Astrocyte (in vitro differentiated cells and primary cell): ENCODE results near the gene LZTR1. TPM values are rescaled to one million over a fixed set of nuclear protein-coding genes. Genes with fewer than 3 reads are reported as not detected.

Experiments
- DNase-seq: peaks from one replicate; pipeline ENCODE4 v3.0.0-alpha.2; 2010; ENCODE audit warnings: low read depth
- FAIRE-seq: peaks from 2 replicates; lab custom pipeline; 2011; peaks lifted over from hg19 to GRCh38; lab: Jason Lieb, UNC
- H2AFZ ChIP-seq: 2 replicates; pipeline ENCODE4 v1.6.0; 2012; ENCODE audit warnings: low read depth, low read length, inconsistent platforms
- H3K27ac ChIP-seq: 2 replicates; pipeline ENCODE4 v1.5.1; 2011; ENCODE audit warnings: low read depth, low read length, inconsistent platforms
- H3K27me3 ChIP-seq: 2 replicates; pipeline ENCODE4 v1.6.0; 2011; ENCODE audit warnings: low read length, inconsistent platforms; ENCODE audit not compliant: insufficient read depth
- H3K36me3 ChIP-seq: 2 replicates; pipeline ENCODE4 v1.5.1; 2011; ENCODE audit warnings: low read length, inconsistent platforms; ENCODE audit not compliant: insufficient read depth
- H3K4me1 ChIP-seq: 2 replicates; pipeline ENCODE4 v1.5.1; 2011; ENCODE audit warnings: low read length, inconsistent platforms; ENCODE audit not compliant: insufficient read depth
- H3K4me2 ChIP-seq: 2 replicates; pipeline ENCODE4 v1.6.0; 2012; ENCODE audit warnings: low read length, inconsistent platforms
- H3K4me3 ChIP-seq: 2 replicates; pipeline ENCODE4 v1.5.1; 2011; ENCODE audit warnings: low read depth, mild to moderate bottlenecking, low read length, inconsistent platforms; ENCODE audit not compliant: insufficient read depth
- H3K79me2 ChIP-seq: 2 replicates; pipeline ENCODE4 v1.6.0; 2012; ENCODE audit warnings: mild to moderate bottlenecking, low read length, inconsistent platforms; ENCODE audit not compliant: insufficient read depth
- H3K9ac ChIP-seq: 2 replicates; pipeline ENCODE4 v1.6.0; 2012; ENCODE audit warnings: mild to moderate bottlenecking, low read length, inconsistent platforms
- H3K9me3 ChIP-seq: 2 replicates; pipeline ENCODE4 v1.5.1; 2012; ENCODE audit warnings: low read depth, mild to moderate bottlenecking, low read length, inconsistent platforms; ENCODE audit not compliant: insufficient read depth
- H4K20me1 ChIP-seq: 2 replicates; pipeline ENCODE4 v1.6.0; 2012; ENCODE audit warnings: low read length, inconsistent platforms; ENCODE audit not compliant: insufficient read depth
- H3K27ac Mint-ChIP-seq: one replicate; pipeline ENCODE4 v1.8.0; 2021; ENCODE audit warnings: mild to moderate bottlenecking, mixed read lengths; ENCODE audit not compliant: unreplicated experiment
- H3K27me3 Mint-ChIP-seq: one replicate; pipeline ENCODE4 v1.8.0; 2021; ENCODE audit warnings: low read depth, mixed read lengths; ENCODE audit not compliant: unreplicated experiment
- H3K36me3 Mint-ChIP-seq: one replicate; pipeline ENCODE4 v1.8.0; 2021; ENCODE audit warnings: low read depth, mixed read lengths; ENCODE audit not compliant: unreplicated experiment
- H3K4me1 Mint-ChIP-seq: one replicate; pipeline ENCODE4 v1.8.0; 2021; ENCODE audit warnings: low read depth, mixed read lengths; ENCODE audit not compliant: unreplicated experiment
- H3K4me3 Mint-ChIP-seq: one replicate; pipeline ENCODE4 v1.8.0; 2021; ENCODE audit warnings: mild to moderate bottlenecking, moderate library complexity, mixed read lengths; ENCODE audit not compliant: unreplicated experiment
- H3K9me3 Mint-ChIP-seq: one replicate; pipeline ENCODE4 v1.8.0; 2021; ENCODE audit warnings: mild to moderate bottlenecking, mixed read lengths; ENCODE audit not compliant: unreplicated experiment
- CTCF ChIP-seq: IDR thresholded peaks from 2 replicates; pipeline ENCODE4 v1.5.1; 2011; ENCODE audit warnings: low read depth, mild to moderate bottlenecking, inconsistent platforms, low read length, moderate library complexity; ENCODE audit not compliant: insufficient read depth
- EZH2 ChIP-seq: IDR thresholded peaks from 2 replicates; pipeline ENCODE4 v1.6.1; 2012; ENCODE audit warnings: mild to moderate bottlenecking, low read length, inconsistent platforms; ENCODE audit not compliant: insufficient read depth
- total RNA-seq: library from RNA; stranded (reverse); gene quantifications from 2 replicates; pipeline ENCODE4 v1.2.1, GENCODE V29; 2021

Gene LZTR1
- total RNA-seq, 1 donor from 2014 or later: 62.0 TPM

GRCh38 chr22:20975541-20976290 is 6.4 kb upstream of the LZTR1 start:
- no peaks in the 10 kb centered on the region for H3K27me3 ChIP-seq
- no peak for TF ChIP-seq CTCF
- no peak for TF ChIP-seq EZH2
- Mint-ChIP-seq H3K27me3 (peaks cover 29% of the 10 kb centered on the region), H3K4me3 (peak overlapping the region; percentile 27), H3K4me1 (no peaks in the 10 kb centered on the region), H3K36me3 (peaks cover 2% of the 10 kb centered on the region), H3K9me3 (peaks cover 11% of the 10 kb centered on the region), H3K27ac (no peak overlapping the region)
- H2AFZ ChIP-seq: no peak overlapping the region
- no peaks in the 10 kb centered on the region for H3K79me2 ChIP-seq
- H3K9ac ChIP-seq: no peak overlapping the region
- no peak overlapping the region for H3K4me3 ChIP-seq
- H3K36me3 ChIP-seq: no peaks in the 10 kb centered on the region
- H3K9me3 ChIP-seq: peaks cover 5% of the 10 kb centered on the region
- H3K4me2 ChIP-seq: no peak overlapping the region
- H4K20me1 ChIP-seq: no peaks in the 10 kb centered on the region
- H3K27ac ChIP-seq: no peak overlapping the region
- no peak for FAIRE-seq
- H3K4me1 ChIP-seq: no peaks in the 10 kb centered on the region
- no peak for DNase-seq

GRCh38 chr22:20976291-20976877 is 5.7 kb upstream of the LZTR1 start:
- Histone ChIP-seq H3K27me3 (no peaks in the 10 kb centered on the region), H3K4me2 (no peak overlapping the region), H4K20me1 (no peaks in the 10 kb centered on the region), H3K4me3 (no peak overlapping the region), H3K36me3 (no peaks in the 10 kb centered on the region), H3K9me3 (peaks cover 5% of the 10 kb centered on the region), H2AFZ (no peak overlapping the region), H3K79me2 (no peaks in the 10 kb centered on the region), H3K27ac (no peak overlapping the region), H3K4me1 (peaks cover under 1% of the 10 kb centered on the region), H3K9ac (no peak overlapping the region)
- Mint-ChIP-seq H3K4me1 (peaks cover 2% of the 10 kb centered on the region), H3K27ac (no peak overlapping the region), H3K27me3 (peaks cover 29% of the 10 kb centered on the region), H3K4me3 (no peak overlapping the region), H3K36me3 (peaks cover 2% of the 10 kb centered on the region), H3K9me3 (peaks cover 11% of the 10 kb centered on the region)
- no peak for FAIRE-seq
- no peak for TF ChIP-seq EZH2
- no peak for TF ChIP-seq CTCF
- no peak for DNase-seq

GRCh38 chr22:20977019-20977418 is 5.1 kb upstream of the LZTR1 start:
- peaks cover under 1% of the 10 kb centered on the region for H3K79me2 ChIP-seq
- H4K20me1 ChIP-seq: no peaks in the 10 kb centered on the region
- no peak overlapping the region for H3K4me2 ChIP-seq
- Mint-ChIP-seq H3K27me3 (peaks cover 29% of the 10 kb centered on the region), H3K4me3 (no peak overlapping the region), H3K9me3 (peaks cover 11% of the 10 kb centered on the region), H3K4me1 (peaks cover 2% of the 10 kb centered on the region), H3K27ac (no peak overlapping the region), H3K36me3 (peaks cover 2% of the 10 kb centered on the region)
- TF ChIP-seq EZH2 (no peak), CTCF (no peak)
- no peak for FAIRE-seq
- H2AFZ ChIP-seq: no peak overlapping the region
- no peak for DNase-seq
- H3K27me3 ChIP-seq: no peaks in the 10 kb centered on the region
- H3K36me3 ChIP-seq: no peaks in the 10 kb centered on the region
- H3K9ac ChIP-seq: no peak overlapping the region
- no peak overlapping the region for H3K27ac ChIP-seq
- H3K4me1 ChIP-seq: peaks cover 4% of the 10 kb centered on the region
- peaks cover 5% of the 10 kb centered on the region for H3K9me3 ChIP-seq
- no peak overlapping the region for H3K4me3 ChIP-seq
